ENCODE measurements around the gene POLQ.
"Not testable (repeated sequence)": the region's sequence is repeated elsewhere in the genome, so short reads cannot be mapped to it uniquely, and the experiment has no call there.

GRCh38 chr3:121395967-121396366 lies 149.8 kb downstream of the POLQ start:
- TF ChIP-seq YY1 (IDR thresholded peaks at IDR 0.05; ENCODE audit: insufficient read depth, insufficient read length); SUZ12 (IDR thresholded peaks at IDR 0.05; ENCODE audit: extremely low read depth, insufficient read depth, insufficient read length): not testable (repeated sequence)
